ENCODE measurements around the gene CMTM7.

Gene CMTM7

GRCh38 chr3:32498992-32499391, 107.3 kb downstream of the CMTM7 start:
- no peak for DNase-seq

- no peak for DNase-seq
These were observed 107.9 kb downstream of the CMTM7 start for GRCh38 chr3:32499585-32499984.

GRCh38 chr3:32500231-32500630, 108.6 kb downstream of the CMTM7 start:
- DNase-seq = no peak

- DNase-seq = no peak
These were observed 109.5 kb downstream of the CMTM7 start for GRCh38 chr3:32500880-32501782.

- DNase-seq = no peak
These were observed 110.1 kb downstream of the CMTM7 start for GRCh38 chr3:32501783-32502117.

- no peak for DNase-seq
These were observed 110.7 kb downstream of the CMTM7 start, which contains the start of gene CMTM6 for GRCh38 chr3:32502118-32502945. Gene CMTM6 (minus strand): TSS chr3:32502852. CDS start chr3:32502745, 107 bp downstream.

- no peak for DNase-seq
These were observed 111.3 kb downstream of the CMTM7 start for GRCh38 chr3:32502946-32503286.
